ENCODE measurements around the gene OR52W1. TPM values are rescaled to one million over a fixed set of nuclear protein-coding genes. Genes with fewer than 3 reads are reported as not detected.

OR52W1 gene
- total RNA-seq, 1 experiment from 2014 or later: not detected

DNA sequence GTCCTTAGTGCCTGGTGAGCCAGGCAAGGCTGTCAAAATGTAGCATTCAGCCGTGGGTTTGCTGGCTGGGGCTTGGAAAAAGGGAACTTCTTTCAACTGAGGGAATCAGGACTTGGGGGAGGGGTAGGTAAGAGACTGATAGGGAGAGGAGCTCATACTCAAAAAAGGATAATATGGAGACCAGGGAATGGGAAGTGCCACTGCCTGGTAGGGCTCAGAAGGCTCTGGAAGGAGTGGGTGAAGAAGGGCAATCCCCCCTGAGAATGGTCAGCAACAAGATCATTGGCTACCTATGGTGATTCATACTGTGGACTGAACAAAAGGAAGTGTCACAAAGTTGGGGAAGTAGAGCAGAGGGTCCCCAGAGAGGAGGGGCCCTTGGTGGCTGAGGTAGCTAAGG, 41.8 kb downstream of the OR52W1 start:
- no peaks in the 10 kb centered on the region for H3K9me3 Mint-ChIP-seq (ENCODE audit: unreplicated experiment)
- intact Hi-C loops (cut with micrococcal nuclease; ENCODE audit: unreplicated experiment): no loop called here
- H3K27me3 ChIP-seq (replicated peaks; ENCODE audit: control insufficient read depth, insufficient read depth, low read length): no peaks in the 10 kb centered on the region
- ChIA-PET CTCF (no interaction called here), POLR2A (no interaction called here)
- no peak overlapping the region for H3K27ac Mint-ChIP-seq (ENCODE audit: unreplicated experiment)
- H3K27me3 Mint-ChIP-seq (ENCODE audit: insufficient read depth, unreplicated experiment): no peaks in the 10 kb centered on the region
- H3K4me3 Mint-ChIP-seq (ENCODE audit: unreplicated experiment): no peak overlapping the region
- H3K9me3 ChIP-seq: no peaks in the 10 kb centered on the region
- H3K4me1 ChIP-seq: peaks cover 7% of the 10 kb centered on the region; the same call in 1 of the 2 replicates
- DNase-seq: no peak
- no peaks in the 10 kb centered on the region for H3K4me1 Mint-ChIP-seq (ENCODE audit: low read depth, unreplicated experiment)
- TF ChIP-seq, protein P1, sequence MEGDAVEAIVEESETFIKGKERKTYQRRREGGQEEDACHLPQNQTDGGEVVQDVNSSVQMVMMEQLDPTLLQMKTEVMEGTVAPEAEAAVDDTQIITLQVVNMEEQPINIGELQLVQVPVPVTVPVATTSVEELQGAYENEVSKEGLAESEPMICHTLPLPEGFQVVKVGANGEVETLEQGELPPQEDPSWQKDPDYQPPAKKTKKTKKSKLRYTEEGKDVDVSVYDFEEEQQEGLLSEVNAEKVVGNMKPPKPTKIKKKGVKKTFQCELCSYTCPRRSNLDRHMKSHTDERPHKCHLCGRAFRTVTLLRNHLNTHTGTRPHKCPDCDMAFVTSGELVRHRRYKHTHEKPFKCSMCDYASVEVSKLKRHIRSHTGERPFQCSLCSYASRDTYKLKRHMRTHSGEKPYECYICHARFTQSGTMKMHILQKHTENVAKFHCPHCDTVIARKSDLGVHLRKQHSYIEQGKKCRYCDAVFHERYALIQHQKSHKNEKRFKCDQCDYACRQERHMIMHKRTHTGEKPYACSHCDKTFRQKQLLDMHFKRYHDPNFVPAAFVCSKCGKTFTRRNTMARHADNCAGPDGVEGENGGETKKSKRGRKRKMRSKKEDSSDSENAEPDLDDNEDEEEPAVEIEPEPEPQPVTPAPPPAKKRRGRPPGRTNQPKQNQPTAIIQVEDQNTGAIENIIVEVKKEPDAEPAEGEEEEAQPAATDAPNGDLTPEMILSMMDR (IDR thresholded peaks at IDR 0.05; ENCODE audit: insufficient read depth in 1 of 2, low read depth in 1 of 2, low read length in 1 of 2, severe bottlenecking in 1 of 2, unreplicated experiment in 1 of 2): no peak
- no peaks in the 10 kb centered on the region for H3K36me3 ChIP-seq (ENCODE audit: control insufficient read depth, insufficient read depth, low read length)
- no TSS peak for BruUV-seq (replicated peaks)
- no peaks in the 10 kb centered on the region for H3K36me3 Mint-ChIP-seq (ENCODE audit: insufficient read depth, unreplicated experiment)
- no peak overlapping the region for H3K4me3 ChIP-seq (ENCODE audit: low read depth, low read length)

DNA sequence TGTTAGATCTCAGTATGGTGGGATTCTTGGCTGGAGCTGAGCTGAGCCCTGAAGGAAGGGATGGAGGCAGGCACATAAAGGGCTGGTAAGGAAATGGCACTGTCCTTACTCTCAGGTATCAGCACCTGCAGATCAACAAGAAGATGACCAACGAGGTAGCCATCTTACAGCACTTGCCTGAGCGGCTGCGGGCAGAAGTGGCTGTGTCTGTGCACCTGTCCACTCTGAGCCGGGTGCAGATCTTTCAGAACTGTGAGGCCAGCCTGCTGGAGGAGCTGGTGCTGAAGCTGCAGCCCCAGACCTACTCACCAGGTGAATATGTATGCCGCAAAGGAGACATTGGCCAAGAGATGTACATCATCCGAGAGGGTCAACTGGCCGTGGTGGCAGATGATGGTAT, 42.3 kb downstream of the OR52W1 start:
- Histone ChIP-seq H3K4me1 (peaks cover 7% of the 10 kb centered on the region; the same call in 1 of the 2 replicates), H3K4me3 (ENCODE audit: low read depth, low read length) (no peak overlapping the region), H3K36me3 (ENCODE audit: control insufficient read depth, insufficient read depth, low read length) (no peaks in the 10 kb centered on the region), H3K27me3 (replicated peaks; ENCODE audit: control insufficient read depth, insufficient read depth, low read length) (no peaks in the 10 kb centered on the region), H3K9me3 (no peaks in the 10 kb centered on the region)
- CTCF ChIA-PET: no interaction called here
- POLR2A ChIA-PET: no interaction called here
- TF ChIP-seq, protein P1 (IDR thresholded peaks at IDR 0.05; ENCODE audit: insufficient read depth in 1 of 2, low read depth in 1 of 2, low read length in 1 of 2, severe bottlenecking in 1 of 2, unreplicated experiment in 1 of 2): no peak
- Mint-ChIP-seq H3K4me3 (ENCODE audit: unreplicated experiment) (no peak overlapping the region), H3K36me3 (ENCODE audit: insufficient read depth, unreplicated experiment) (no peaks in the 10 kb centered on the region), H3K27ac (ENCODE audit: unreplicated experiment) (no peak overlapping the region), H3K4me1 (ENCODE audit: low read depth, unreplicated experiment) (no peaks in the 10 kb centered on the region), H3K27me3 (ENCODE audit: insufficient read depth, unreplicated experiment) (no peaks in the 10 kb centered on the region), H3K9me3 (ENCODE audit: unreplicated experiment) (no peaks in the 10 kb centered on the region)
- BruUV-seq (replicated peaks): no TSS peak
- DNase-seq: no peak
- intact Hi-C loops (cut with micrococcal nuclease; ENCODE audit: unreplicated experiment): no loop called here

DNA sequence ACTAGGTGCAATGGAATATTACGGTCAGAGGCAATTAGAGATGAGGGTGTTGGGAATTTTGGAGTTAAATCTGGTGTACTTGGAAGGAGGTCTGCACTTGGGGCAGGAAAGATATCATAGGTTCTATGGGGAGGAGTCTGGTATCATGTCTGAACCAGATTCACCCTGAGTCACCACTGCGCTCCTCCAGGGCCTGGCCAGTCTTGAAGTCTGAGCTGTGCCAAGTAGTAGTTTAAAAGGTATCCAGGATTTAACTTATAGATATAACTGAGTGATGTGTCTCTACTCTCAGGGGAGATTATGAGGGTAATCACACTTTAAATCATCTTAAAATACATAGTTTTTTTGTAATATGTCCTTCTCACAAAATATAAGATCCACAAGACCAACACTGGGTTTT, 46.5 kb downstream of the OR52W1 start:
- Histone ChIP-seq H3K4me1 (peaks cover 15% of the 10 kb centered on the region), H3K36me3 (ENCODE audit: control insufficient read depth, insufficient read depth, low read length) (no peaks in the 10 kb centered on the region), H3K9me3 (no peaks in the 10 kb centered on the region), H3K4me3 (ENCODE audit: low read depth, low read length) (no peak overlapping the region), H3K27me3 (replicated peaks; ENCODE audit: control insufficient read depth, insufficient read depth, low read length) (no peaks in the 10 kb centered on the region)
- Mint-ChIP-seq H3K4me1 (ENCODE audit: low read depth, unreplicated experiment) (peaks cover 17% of the 10 kb centered on the region), H3K36me3 (ENCODE audit: insufficient read depth, unreplicated experiment) (no peaks in the 10 kb centered on the region), H3K9me3 (ENCODE audit: unreplicated experiment) (no peaks in the 10 kb centered on the region), H3K27me3 (ENCODE audit: insufficient read depth, unreplicated experiment) (no peaks in the 10 kb centered on the region), H3K27ac (ENCODE audit: unreplicated experiment) (no peak overlapping the region), H3K4me3 (ENCODE audit: unreplicated experiment) (no peak overlapping the region)
- DNase-seq: no peak
- BruUV-seq (replicated peaks): no TSS peak
- CTCF ChIA-PET: no interaction called here
- TF ChIP-seq, protein P1 (IDR thresholded peaks at IDR 0.05; ENCODE audit: insufficient read depth in 1 of 2, low read depth in 1 of 2, low read length in 1 of 2, severe bottlenecking in 1 of 2, unreplicated experiment in 1 of 2): no peak
- intact Hi-C loops (cut with micrococcal nuclease; ENCODE audit: unreplicated experiment): no loop called here
- POLR2A ChIA-PET: no interaction called here

Measured in Caco-2 (cell line).